Neural cell (in vitro differentiated cells): ENCODE data around the gene NHEJ1. TPM values are rescaled to one million over a fixed set of nuclear protein-coding genes. Genes with fewer than 3 reads are reported as not detected.

ENCODE experiments used
- H2AFZ ChIP-seq: fragments of 200-600, 300-800 bp; sonication (generic), shearing (Covaris generic); 2 replicates; pipeline ENCODE4 v1.6.0; 2014; ENCODE audit warnings: low read depth, mild to moderate bottlenecking, antibody characterized with exemption, low read length, moderate library complexity
- H3F3A ChIP-seq: fragments of 200-600 bp; shearing (Covaris generic); 2 replicates; pipeline ENCODE4 v1.6.1; 2016; ENCODE audit warnings: mild to moderate bottlenecking, moderate library complexity, mixed read lengths, antibody characterized with exemption, low read length; ENCODE audit not compliant: insufficient read depth, poor library complexity, severe bottlenecking
- H3K27ac ChIP-seq: fragments of 200-600, 300-800 bp; sonication (generic), shearing (Covaris generic); 2 replicates; pipeline ENCODE4 v1.5.1; 2014; ENCODE audit warnings: mild to moderate bottlenecking, low read length, moderate library complexity
- H3K27me3 ChIP-seq: fragments of 300-800, 200-600 bp; sonication (generic), shearing (Covaris generic); 2 replicates; pipeline ENCODE4 v1.6.0; 2014; ENCODE audit warnings: mild to moderate bottlenecking, low read depth, low read length, moderate library complexity; ENCODE audit not compliant: insufficient read depth
- H3K36me3 ChIP-seq: fragments of 300-800, 200-600 bp; sonication (generic), shearing (Covaris generic); 2 replicates; pipeline ENCODE4 v1.5.1; 2014; ENCODE audit warnings: mild to moderate bottlenecking, antibody characterized with exemption, low read length, moderate library complexity; ENCODE audit not compliant: insufficient read depth
- H3K4me2 ChIP-seq: fragments of 300-800, 200-600 bp; sonication (generic), shearing (Covaris generic); 2 replicates; pipeline ENCODE4 v1.6.0; 2014; ENCODE audit warnings: mild to moderate bottlenecking, low read length
- H3K4me3 ChIP-seq: fragments of 300-800, 200-600 bp; sonication (generic), shearing (Covaris generic); 2 replicates; pipeline ENCODE4 v1.5.1; 2014; ENCODE audit warnings: mild to moderate bottlenecking, low read length, moderate library complexity
- H3K79me2 ChIP-seq: fragments of 200-600 bp; shearing (Covaris generic); replicated peaks from 2 replicates; pipeline ENCODE4 v1.6.0; 2014; ENCODE audit warnings: mild to moderate bottlenecking, low read length, moderate library complexity; ENCODE audit not compliant: insufficient read depth
- H3K9ac ChIP-seq: fragments of 300-800, 200-600 bp; sonication (generic), shearing (Covaris generic); 2 replicates; pipeline ENCODE4 v1.6.1; 2016; ENCODE audit warnings: mild to moderate bottlenecking, low read length, mixed read lengths
- H3K9me2 ChIP-seq: fragments of 200-600 bp; shearing (Covaris generic); 2 replicates; pipeline ENCODE4 v1.6.1; 2016; ENCODE audit warnings: mild to moderate bottlenecking, low read length, mixed read lengths; ENCODE audit not compliant: insufficient read depth
- H3K9me3 ChIP-seq: fragments of 200-600, 300-800 bp; sonication (generic), shearing (Covaris generic); 2 replicates; pipeline ENCODE4 v1.6.1; 2016; ENCODE audit warnings: mild to moderate bottlenecking, mixed run types, low read length, moderate library complexity, mixed read lengths
- H4K20me1 ChIP-seq: fragments of 200-600 bp; shearing (Covaris generic); 2 replicates; pipeline ENCODE4 v1.6.1; 2016; ENCODE audit warnings: mild to moderate bottlenecking, mixed run types; ENCODE audit not compliant: insufficient read depth
- CTCF ChIP-seq: fragments of 450-650 bp; IDR thresholded peaks from 2 replicates; pipeline ENCODE4 v1.5.1; 2014; ENCODE audit warnings: antibody characterized with exemption, mild to moderate bottlenecking, moderate library complexity; ENCODE audit not compliant: poor library complexity, severe bottlenecking
- EP300 ChIP-seq: fragments of 450-650 bp; conservative IDR thresholded peaks from 2 replicates; pipeline ENCODE4 v1.6.1; 2014; ENCODE audit warnings: antibody characterized with exemption, mild to moderate bottlenecking, moderate library complexity; ENCODE audit not compliant: poor library complexity, severe bottlenecking
- EZH2 ChIP-seq: fragments of 200-600, 300-800 bp; shearing (Covaris generic), sonication (generic); IDR thresholded peaks from 2 replicates; pipeline ENCODE4 v1.6.1; 2014; ENCODE audit warnings: antibody characterized with exemption, low read length, borderline replicate concordance, mild to moderate bottlenecking; ENCODE audit not compliant: insufficient read depth, poor library complexity, severe bottlenecking
- MXI1 ChIP-seq: fragments of 450-650 bp; conservative IDR thresholded peaks from 2 replicates; pipeline ENCODE4 v1.6.1; 2014; ENCODE audit warnings: antibody characterized with exemption, mild to moderate bottlenecking; ENCODE audit not compliant: poor library complexity, severe bottlenecking
- POLR2AphosphoS5 ChIP-seq: IDR thresholded peaks from 2 replicates; pipeline ENCODE4 v1.6.1; 2012
- RAD21 ChIP-seq: fragments of 450-650 bp; conservative IDR thresholded peaks from 2 replicates; pipeline ENCODE4 v1.6.1; 2014; ENCODE audit warnings: antibody characterized with exemption, mild to moderate bottlenecking, moderate library complexity
- SMC3 ChIP-seq: fragments of 450-650 bp; conservative IDR thresholded peaks from 2 replicates; pipeline ENCODE4 v1.6.1; 2014; ENCODE audit warnings: antibody characterized with exemption, mild to moderate bottlenecking, moderate library complexity; ENCODE audit not compliant: poor library complexity
- TAF1 ChIP-seq: IDR thresholded peaks from 2 replicates; pipeline ENCODE4 v1.6.1; 2012; ENCODE audit warnings: low read depth
- polyA plus RNA-seq: library from polyadenylated mRNA; depleted of rRNA; stranded (reverse); fragments of >200 nt; gene quantifications from 2 replicates; pipeline ENCODE4 v1.2.3, GENCODE V29; 2014
- TF ChIP-seq, protein P1 (sequence below): IDR thresholded peaks from 2 replicates; pipeline ENCODE4 v1.6.1; 2012; ENCODE audit warnings: borderline replicate concordance

The NHEJ1 gene
- polyA plus RNA-seq, 1 donor from 2014 or later, result 12.7 TPM

- no peak for TF ChIP-seq POLR2AphosphoS5
- no peak for TF ChIP-seq RAD21
- TF ChIP-seq MXI1, result no peak
- TF ChIP-seq, protein P1, sequence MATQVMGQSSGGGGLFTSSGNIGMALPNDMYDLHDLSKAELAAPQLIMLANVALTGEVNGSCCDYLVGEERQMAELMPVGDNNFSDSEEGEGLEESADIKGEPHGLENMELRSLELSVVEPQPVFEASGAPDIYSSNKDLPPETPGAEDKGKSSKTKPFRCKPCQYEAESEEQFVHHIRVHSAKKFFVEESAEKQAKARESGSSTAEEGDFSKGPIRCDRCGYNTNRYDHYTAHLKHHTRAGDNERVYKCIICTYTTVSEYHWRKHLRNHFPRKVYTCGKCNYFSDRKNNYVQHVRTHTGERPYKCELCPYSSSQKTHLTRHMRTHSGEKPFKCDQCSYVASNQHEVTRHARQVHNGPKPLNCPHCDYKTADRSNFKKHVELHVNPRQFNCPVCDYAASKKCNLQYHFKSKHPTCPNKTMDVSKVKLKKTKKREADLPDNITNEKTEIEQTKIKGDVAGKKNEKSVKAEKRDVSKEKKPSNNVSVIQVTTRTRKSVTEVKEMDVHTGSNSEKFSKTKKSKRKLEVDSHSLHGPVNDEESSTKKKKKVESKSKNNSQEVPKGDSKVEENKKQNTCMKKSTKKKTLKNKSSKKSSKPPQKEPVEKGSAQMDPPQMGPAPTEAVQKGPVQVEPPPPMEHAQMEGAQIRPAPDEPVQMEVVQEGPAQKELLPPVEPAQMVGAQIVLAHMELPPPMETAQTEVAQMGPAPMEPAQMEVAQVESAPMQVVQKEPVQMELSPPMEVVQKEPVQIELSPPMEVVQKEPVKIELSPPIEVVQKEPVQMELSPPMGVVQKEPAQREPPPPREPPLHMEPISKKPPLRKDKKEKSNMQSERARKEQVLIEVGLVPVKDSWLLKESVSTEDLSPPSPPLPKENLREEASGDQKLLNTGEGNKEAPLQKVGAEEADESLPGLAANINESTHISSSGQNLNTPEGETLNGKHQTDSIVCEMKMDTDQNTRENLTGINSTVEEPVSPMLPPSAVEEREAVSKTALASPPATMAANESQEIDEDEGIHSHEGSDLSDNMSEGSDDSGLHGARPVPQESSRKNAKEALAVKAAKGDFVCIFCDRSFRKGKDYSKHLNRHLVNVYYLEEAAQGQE, result no peak
- no peak for TF ChIP-seq TAF1
- no peak for TF ChIP-seq EZH2
- TF ChIP-seq CTCF, result no peak
- no peak for TF ChIP-seq EP300
- no peak for TF ChIP-seq SMC3
- Histone ChIP-seq H3K79me2 (no peaks in the 10 kb centered on the region), H3K9ac (no peak overlapping the region), H4K20me1 (no peaks in the 10 kb centered on the region), H2AFZ (no peak overlapping the region), H3K27ac (no peak overlapping the region), H3K27me3 (no peaks in the 10 kb centered on the region), H3K9me2 (no peaks in the 10 kb centered on the region), H3K36me3 (no peaks in the 10 kb centered on the region), H3K4me3 (no peak overlapping the region), H3K9me3 (no peaks in the 10 kb centered on the region), H3K4me2 (no peak overlapping the region), H3F3A (no peaks in the 10 kb centered on the region)
Measured at GRCh38 chr2:219078126-219078525, 82.5 kb downstream of the NHEJ1 start.

- no peaks in the 10 kb centered on the region for H3F3A ChIP-seq
- H3K27me3 ChIP-seq, result no peaks in the 10 kb centered on the region
- no peaks in the 10 kb centered on the region for H3K36me3 ChIP-seq
- no peak for TF ChIP-seq RAD21
- TF ChIP-seq CTCF, result no peak
- no peak for TF ChIP-seq MXI1
- no peak for TF ChIP-seq EP300
- TF ChIP-seq SMC3, result no peak
- TF ChIP-seq, protein P1, result no peak
- no peak for TF ChIP-seq EZH2
- no peak for TF ChIP-seq POLR2AphosphoS5
- TF ChIP-seq TAF1, result no peak
- H3K79me2 ChIP-seq, result no peaks in the 10 kb centered on the region
- H2AFZ ChIP-seq, result no peak overlapping the region
- no peaks in the 10 kb centered on the region for H3K9me2 ChIP-seq
- no peak overlapping the region for H3K9ac ChIP-seq
- no peak overlapping the region for H3K27ac ChIP-seq
- H4K20me1 ChIP-seq, result no peaks in the 10 kb centered on the region
- H3K4me2 ChIP-seq, result no peak overlapping the region
- H3K4me3 ChIP-seq, result no peak overlapping the region
- no peaks in the 10 kb centered on the region for H3K9me3 ChIP-seq
Measured at GRCh38 chr2:219076253-219076652, 84.4 kb downstream of the NHEJ1 start.
